HG03175 (cell line): ENCODE measurements around the gene MYLK4.

Source experiments
- ATAC-seq: cut with Tn5 transposase; IDR thresholded peaks from one replicate; pipeline ENCODE4 v1.9.1; 2021; ENCODE audit warnings: mild to moderate bottlenecking, moderate library complexity; ENCODE audit not compliant: unreplicated experiment

Gene MYLK4

GRCh38 chr6:2737885-2738284 lies 12.8 kb downstream of the MYLK4 start:
- no peak for ATAC-seq

DNA sequence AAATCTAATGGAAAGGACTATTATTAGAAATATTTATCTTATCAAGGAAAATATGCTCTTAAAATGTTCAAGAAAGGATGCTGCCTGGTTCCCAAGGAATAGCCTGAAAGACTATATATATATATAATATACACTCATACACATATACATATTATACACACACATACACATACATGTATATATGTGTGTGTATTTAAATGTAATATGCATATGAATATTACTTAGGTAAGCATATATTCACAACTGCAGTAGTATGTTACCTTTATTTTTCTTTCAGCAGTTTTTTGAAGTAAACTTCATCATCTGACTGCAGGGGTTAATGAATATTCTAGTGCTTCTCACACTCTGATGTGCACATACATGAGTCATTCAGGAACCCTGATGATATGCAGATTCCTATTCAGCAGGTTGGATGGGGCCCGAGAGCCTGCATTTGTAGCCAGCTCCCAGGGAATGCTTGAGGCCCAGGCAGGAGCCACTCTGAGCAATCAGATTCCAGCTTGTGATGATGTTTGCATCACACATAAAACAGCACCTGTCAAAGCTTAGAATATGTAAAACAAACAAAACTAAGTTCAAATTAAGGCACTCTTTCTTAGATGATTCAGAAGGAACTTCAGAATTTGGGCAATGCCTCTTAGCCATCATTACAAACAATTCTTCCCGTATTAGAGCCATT lies 16.1 kb downstream of the MYLK4 start:
- ATAC-seq: no peak

GRCh38 chr6:2733736-2734480 lies 16.8 kb downstream of the MYLK4 start:
- ATAC-seq: no peak

DNA sequence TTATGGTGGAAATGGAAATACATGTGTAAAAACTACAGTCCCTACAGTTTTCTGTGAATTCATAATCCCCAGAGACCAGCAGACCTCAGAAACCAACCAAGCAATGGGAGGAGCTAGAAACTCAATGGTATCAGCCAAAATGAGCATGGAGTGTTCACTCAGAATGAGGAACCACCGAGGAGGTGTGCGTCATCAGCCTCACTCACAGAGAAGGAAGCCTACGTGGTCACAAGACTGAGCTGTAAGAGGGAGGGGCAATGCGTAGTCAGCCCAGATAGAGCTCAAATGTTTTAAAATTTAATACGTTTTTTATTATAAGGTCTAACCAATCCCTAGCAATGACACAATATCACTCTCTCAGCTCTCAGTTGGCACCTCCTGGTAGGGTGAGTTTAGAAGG lies 17.4 kb downstream of the MYLK4 start:
- ATAC-seq: peak; percentile 92

- no peak for ATAC-seq
Observed at GRCh38 chr6:2732503-2733089, 18.1 kb downstream of the MYLK4 start.

GRCh38 chr6:2731281-2731909 lies 19.3 kb downstream of the MYLK4 start:
- no peak for ATAC-seq

DNA sequence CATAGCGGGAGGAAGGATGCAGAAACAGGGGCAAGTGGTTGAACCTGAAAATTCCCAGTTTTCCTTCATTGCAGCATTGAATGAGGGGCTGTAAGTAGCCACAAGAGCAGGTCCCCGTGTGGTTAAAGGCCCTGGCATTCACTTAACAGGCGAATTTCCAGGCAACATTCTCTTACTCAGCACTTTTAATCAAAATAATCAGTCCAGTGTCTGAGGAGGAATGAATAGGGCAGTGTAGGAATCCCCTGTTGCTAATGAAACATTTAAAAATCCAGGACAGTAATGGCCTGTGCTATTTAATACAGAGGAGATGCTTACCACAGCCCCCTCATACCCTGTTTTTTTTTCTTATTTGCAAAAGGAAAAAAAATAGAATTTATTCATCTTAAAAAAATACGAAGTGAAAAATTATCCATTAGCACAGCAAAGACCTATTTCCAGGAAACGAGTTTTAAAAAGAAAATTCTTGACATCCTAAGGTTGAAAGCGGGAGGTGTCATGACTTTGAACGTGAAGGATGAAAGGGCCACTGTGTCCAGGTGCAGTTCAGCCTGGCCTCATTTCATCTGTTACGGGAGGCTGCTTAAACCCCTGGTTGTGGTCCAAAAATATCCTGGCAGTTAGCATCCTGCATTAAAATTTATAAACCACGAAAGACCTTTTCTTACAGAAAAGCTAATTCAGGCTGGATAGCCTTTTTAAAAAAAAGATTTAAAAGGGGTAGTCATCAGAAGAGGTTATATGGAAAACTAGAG lies 20.2 kb downstream of the MYLK4 start:
- no peak for ATAC-seq

DNA sequence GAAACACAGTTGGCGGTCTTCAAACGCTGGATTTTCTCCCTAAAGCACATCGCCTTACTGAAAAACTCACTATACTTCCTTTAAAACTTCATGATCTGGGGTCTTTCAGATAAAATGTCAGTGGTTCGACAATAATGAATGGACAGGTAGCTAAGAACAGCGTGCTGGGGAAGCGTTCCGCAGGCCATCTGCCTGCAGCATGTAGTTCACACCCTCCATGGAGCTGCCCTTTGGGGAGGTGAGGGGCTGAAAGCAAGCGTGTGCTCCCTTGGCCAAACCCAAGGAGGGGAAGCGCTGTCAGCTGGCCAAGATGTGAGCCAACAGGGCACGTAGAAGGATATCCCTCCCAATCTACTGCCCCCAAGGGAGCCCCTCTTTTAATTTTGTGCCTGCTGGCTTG lies 20.8 kb downstream of the MYLK4 start:
- no peak for ATAC-seq

DNA sequence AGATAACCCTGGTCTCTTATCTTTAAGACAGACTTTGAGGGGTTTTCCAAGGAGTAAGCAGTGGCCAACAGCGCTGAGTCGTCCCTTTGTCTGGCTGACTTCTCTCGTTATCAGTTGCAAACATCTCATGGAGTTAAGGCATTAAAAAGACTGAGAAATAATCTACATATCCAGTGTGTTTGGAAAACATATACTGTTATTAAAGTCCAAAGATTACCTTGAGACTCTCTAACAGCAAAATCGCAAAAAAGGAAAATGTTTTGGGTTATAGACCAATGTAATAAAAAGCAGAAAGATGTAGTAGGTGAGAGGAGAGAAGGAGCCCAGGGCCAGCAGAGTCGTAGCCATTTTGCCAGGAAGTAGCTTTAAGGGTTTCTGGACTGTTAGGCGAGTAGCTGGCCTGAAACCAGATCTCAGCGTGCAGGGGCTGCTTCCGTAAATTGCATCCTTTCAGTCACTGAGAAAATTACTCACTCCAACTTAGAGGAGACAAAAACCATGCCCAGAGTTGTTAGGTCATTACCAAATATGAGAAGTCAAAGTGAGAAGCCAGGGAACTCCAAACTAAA lies 24.6 kb downstream of the MYLK4 start:
- ATAC-seq: no peak

DNA sequence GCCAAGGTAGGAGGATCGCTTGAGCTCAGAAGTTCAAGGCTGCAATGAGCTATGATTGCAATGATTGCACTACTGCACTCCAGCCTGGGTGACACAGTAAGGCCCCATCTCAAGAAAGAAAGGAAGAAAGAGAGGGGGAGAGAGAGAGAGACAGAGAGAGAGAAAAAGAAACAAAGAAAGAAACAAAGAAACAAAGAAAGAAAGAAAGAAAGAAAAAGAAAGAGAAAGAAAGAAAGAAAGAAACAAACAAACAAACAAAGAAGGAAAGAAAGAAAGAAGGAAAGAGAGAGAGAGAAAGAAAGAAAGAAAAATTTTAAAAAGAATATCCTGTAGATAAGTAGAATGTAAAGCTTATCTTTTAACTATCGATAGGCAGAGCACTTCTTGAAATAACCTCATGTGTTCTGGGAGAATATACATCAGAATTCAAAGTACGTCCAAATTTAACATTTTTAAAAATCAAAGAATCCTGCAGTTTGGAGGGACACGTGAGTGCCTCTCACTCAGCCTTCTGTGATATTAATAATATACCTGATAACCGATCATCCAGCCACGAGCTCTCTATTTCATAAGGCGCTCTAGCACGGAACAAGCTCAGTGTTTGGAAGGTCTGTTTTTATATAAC lies 25.2 kb downstream of the MYLK4 start:
- no peak for ATAC-seq

DNA sequence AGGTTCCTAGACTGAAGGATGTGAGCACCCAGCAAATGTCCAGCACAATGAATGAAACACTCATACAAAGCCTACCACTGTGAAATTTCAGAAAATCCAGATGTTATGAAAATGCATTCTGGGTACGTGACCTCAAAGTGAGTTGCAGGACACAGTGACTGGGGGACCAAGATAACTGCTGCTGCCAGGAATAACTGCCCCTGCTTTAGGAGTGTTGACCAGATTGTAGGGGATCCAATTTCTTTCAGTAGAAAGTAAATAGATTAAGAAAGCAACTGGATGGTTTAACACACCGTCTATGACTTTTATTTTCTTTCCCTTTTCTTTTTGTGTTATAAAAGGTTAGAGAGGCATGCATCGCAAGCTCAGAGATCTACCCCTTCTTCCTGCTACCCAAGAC lies 29.5 kb downstream of the MYLK4 start:
- no peak for ATAC-seq

DNA sequence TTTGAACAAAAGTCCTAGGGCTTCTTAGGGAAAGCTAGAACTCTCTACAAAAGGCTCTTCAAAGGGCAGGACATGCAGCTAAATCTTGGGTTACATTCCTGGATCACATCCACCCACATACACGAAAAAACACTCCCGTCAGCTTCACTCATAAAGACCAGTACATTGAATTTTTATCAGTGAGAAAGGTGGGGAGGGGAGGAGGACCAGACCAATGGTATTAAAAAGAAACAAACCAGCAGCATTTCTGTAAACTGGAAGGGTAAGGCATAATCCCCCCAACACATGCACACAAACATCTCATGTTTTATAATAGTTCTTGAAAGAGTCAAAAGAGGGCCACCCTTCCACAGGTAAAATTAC lies 31.6 kb downstream of the MYLK4 start:
- no peak for ATAC-seq

GRCh38 chr6:2718334-2719092 lies 32.2 kb downstream of the MYLK4 start:
- no peak for ATAC-seq

DNA sequence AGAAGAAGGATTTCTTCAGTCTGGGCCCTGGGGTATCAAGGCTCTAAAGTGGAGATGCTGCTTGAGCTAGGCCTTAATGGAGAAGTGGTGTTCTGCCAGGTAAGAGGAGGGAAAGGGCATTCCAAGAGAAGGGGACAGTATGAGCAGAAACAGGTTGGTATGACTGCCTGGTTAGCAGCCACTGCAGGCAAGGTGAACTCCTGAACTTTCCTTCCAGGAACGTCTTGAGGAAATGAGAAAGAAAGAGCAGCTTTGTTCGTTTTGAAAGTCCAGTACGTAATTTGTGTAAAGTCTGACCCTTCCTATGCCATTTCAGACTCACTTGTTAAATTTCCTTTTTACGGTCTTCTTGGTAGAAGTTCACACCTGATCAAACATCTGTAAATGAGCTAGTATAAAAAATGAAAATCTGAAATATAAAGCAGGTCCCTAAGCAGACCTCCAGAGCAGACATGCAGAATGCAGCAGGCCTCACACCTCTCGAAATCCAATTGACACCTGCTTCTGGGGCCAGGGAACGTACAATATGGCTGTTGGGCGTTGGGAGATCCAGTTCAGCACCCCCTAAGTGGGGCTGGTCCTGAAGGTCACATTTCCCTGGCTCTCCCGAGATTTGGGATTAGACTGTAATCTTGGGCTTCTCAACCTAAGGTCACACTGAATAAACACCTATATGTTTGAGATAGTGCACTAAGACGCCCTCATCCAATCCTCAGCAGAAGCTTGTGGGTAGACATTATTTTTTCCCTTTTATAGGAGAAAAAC lies 33.6 kb downstream of the MYLK4 start:
- ATAC-seq: no peak

GRCh38 chr6:2715737-2716136 lies 35.0 kb downstream of the MYLK4 start:
- ATAC-seq: no peak

GRCh38 chr6:2714111-2714895 lies 36.4 kb downstream of the MYLK4 start:
- no peak for ATAC-seq

DNA sequence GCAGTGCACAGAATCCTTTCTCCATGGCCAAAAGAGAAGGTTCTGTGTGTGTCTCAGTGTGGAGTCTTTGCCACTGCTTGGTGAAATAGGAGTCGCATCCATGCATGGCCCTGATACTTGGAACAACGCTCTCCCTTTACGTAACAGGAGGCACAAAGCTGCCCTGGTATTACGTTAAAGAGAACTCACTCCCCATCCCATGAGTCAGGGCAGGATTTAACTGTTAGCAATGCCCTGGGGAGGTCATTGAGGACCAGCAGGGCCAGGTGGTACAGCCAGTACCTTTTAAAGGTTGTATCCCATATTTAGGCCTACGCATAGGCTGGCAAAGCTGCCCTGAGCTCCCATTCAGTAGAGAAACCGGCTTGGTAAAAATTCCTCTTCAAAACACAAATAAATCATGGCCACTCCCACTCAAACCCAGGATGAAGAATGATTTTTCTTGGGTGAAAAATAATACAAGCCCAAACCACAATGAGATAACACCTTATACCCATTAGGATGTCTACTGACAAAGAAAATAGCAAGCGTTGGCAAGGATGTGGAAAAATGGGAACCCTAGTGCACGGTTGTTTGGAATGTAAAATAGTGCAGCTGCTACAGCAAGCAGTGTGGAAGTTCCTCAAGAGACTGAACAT lies 37.1 kb downstream of the MYLK4 start:
- ATAC-seq: no peak

GRCh38 chr6:2712102-2712501 lies 38.6 kb downstream of the MYLK4 start:
- ATAC-seq: no peak
